Measurements from ENCODE around the gene VSX1.

The VSX1 gene

GRCh38 chr20:25118529-25118928 is 36.6 kb upstream of the VSX1 start:
- TF ChIP-seq TAF1 (IDR thresholded peaks at IDR 0.05; ENCODE audit: borderline replicate concordance, insufficient read depth, low read length) = no peak
- no peak for TF ChIP-seq POLR2AphosphoS5 (IDR thresholded peaks at IDR 0.05; ENCODE audit: low read depth, low read length)
- TF ChIP-seq FOXP2 (optimal IDR thresholded peaks at IDR 0.05; ENCODE audit: borderline replicate concordance, extremely low read depth, extremely low read length, insufficient read depth) = no peak
- TF ChIP-seq SIN3A (IDR thresholded peaks at IDR 0.05; ENCODE audit: borderline replicate concordance, insufficient read depth, low read length) = no peak
- no peak for TF ChIP-seq REST (IDR thresholded peaks at IDR 0.05; ENCODE audit: insufficient read depth in 1 of 2, low read depth in 2 of 2, low read length in 2 of 2)

GRCh38 chr20:25117990-25118389 is 36.0 kb upstream of the VSX1 start:
- TF ChIP-seq POLR2AphosphoS5 (IDR thresholded peaks at IDR 0.05; ENCODE audit: low read depth, low read length) = no peak

GRCh38 chr20:25116739-25117458 is 35.0 kb upstream of the VSX1 start:
- TF ChIP-seq FOXP2 (optimal IDR thresholded peaks at IDR 0.05; ENCODE audit: borderline replicate concordance, extremely low read depth, extremely low read length, insufficient read depth) = no peak
- TF ChIP-seq POLR2AphosphoS5 (IDR thresholded peaks at IDR 0.05; ENCODE audit: low read depth, low read length) = no peak
- TF ChIP-seq TAF1 (IDR thresholded peaks at IDR 0.05; ENCODE audit: borderline replicate concordance, insufficient read depth, low read length) = no peak
- TF ChIP-seq SIN3A (IDR thresholded peaks at IDR 0.05; ENCODE audit: borderline replicate concordance, insufficient read depth, low read length) = no peak
- no peak for TF ChIP-seq REST (IDR thresholded peaks at IDR 0.05; ENCODE audit: insufficient read depth in 1 of 2, low read depth in 2 of 2, low read length in 2 of 2)

GRCh38 chr20:25103526-25103925 is 21.6 kb upstream of the VSX1 start:
- TF ChIP-seq TAF1 (IDR thresholded peaks at IDR 0.05; ENCODE audit: borderline replicate concordance, insufficient read depth, low read length) = no peak
- TF ChIP-seq POLR2AphosphoS5 (IDR thresholded peaks at IDR 0.05; ENCODE audit: low read depth, low read length) = no peak
- TF ChIP-seq REST (IDR thresholded peaks at IDR 0.05; ENCODE audit: insufficient read depth in 1 of 2, low read depth in 2 of 2, low read length in 2 of 2) = no peak
- TF ChIP-seq SIN3A (IDR thresholded peaks at IDR 0.05; ENCODE audit: borderline replicate concordance, insufficient read depth, low read length) = no peak

GRCh38 chr20:25100914-25101313 is 19.0 kb upstream of the VSX1 start:
- TF ChIP-seq FOXP2 (optimal IDR thresholded peaks at IDR 0.05; ENCODE audit: borderline replicate concordance, extremely low read depth, extremely low read length, insufficient read depth) (no peak), POLR2AphosphoS5 (IDR thresholded peaks at IDR 0.05; ENCODE audit: low read depth, low read length) (no peak), TAF1 (IDR thresholded peaks at IDR 0.05; ENCODE audit: borderline replicate concordance, insufficient read depth, low read length) (no peak), SIN3A (IDR thresholded peaks at IDR 0.05; ENCODE audit: borderline replicate concordance, insufficient read depth, low read length) (no peak), REST (IDR thresholded peaks at IDR 0.05; ENCODE audit: insufficient read depth in 1 of 2, low read depth in 2 of 2, low read length in 2 of 2) (no peak)

Measured in PFSK-1 (cell line).